Mucosa of descending colon (tissue), 3 donors: ENCODE results near the gene MAL. TPM values are rescaled to one million over a fixed set of nuclear protein-coding genes. Genes with fewer than 3 reads are reported as not detected.

ENCODE experiments used
- ATAC-seq: fragments of 200-7000 bp; cut with Tn5 transposase; one replicate; pipeline ENCODE4 v1.9.1; 2020; ENCODE audit warnings: mild to moderate bottlenecking, moderate library complexity
- DNase-seq, 3 donors: peaks; one replicate each; pipeline ENCODE4 v3.0.0-alpha.2; 2020
- H3K36me3 ChIP-seq: fragments of 200-600 bp; one replicate; pipeline ENCODE4 v1.8.0; 2021; ENCODE audit warnings: low read depth, mild to moderate bottlenecking
- H3K4me1 ChIP-seq: fragments of 200-600 bp; one replicate; pipeline ENCODE4 v1.8.0; 2021; ENCODE audit warnings: low read depth, mild to moderate bottlenecking
- H3K4me3 ChIP-seq: fragments of 200-600 bp; one replicate; pipeline ENCODE4 v1.8.0; 2021; ENCODE audit warnings: mild to moderate bottlenecking
- H3K9me3 ChIP-seq: fragments of 200-600 bp; one replicate; pipeline ENCODE4 v1.8.0; 2021; ENCODE audit warnings: mild to moderate bottlenecking
- intact Hi-C, 2 donors: fragments of 100-400 bp; cut with DNase I in 1 of 2; cut with micrococcal nuclease in 1 of 2; formaldehyde crosslinking; loops; one replicate each; pipeline versions ENCODE4 v1.11.0 to v1.11.1; 2022; cut with DNase I, micrococcal nuclease
- total RNA-seq, 3 donors: library from RNA; stranded (reverse); fragmentation: NEBNext Ultra II Directional in 2 of 3; extraction: Animal tissue kit (Norgen Biotek cat#: 25700) in 2 of 3; gene quantifications; one replicate each; pipeline versions ENCODE4 v1.2.1 to v1.2.4, GENCODE V29; 2021 to 2023
- TF ChIP-seq, protein P1 (sequence below): fragments of 200-600 bp; IDR thresholded peaks from one replicate; pipeline ENCODE4 v1.8.0; 2022; ENCODE audit warnings: antibody characterized with exemption, mild to moderate bottlenecking
- donor health status: DM: no; HTN: no; CAD: no; lungs with moderate emphysema.
- donor health status: DM: no; HTN: no; CAD: no.
- donor health status: DM: no; HTN: yes; CAD: no.

The MAL gene
- total RNA-seq, 3 donors from 2014 or later, result 1.4 to 28.8 (median 2.8) TPM

DNA sequence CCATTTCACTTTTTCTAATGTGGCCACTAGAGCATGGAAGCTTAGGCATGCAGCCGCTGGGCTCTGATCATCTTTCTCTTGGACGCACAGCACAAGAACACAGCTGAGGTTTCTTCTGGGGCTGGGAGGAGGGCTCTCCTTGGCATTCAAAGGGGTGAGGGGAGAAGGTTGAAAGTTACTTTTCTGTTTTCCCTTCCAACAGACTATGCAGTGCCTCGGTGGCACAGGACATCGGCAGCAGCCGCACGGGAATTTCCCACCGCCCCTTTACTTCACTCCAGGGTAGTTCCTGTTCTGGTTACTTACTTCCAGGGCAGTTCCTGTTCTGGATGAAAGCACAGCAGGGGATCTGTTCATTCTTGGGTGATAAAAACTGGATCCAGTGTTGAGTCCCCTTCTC, 18.9 kb upstream of the MAL start:
- DNase-seq (peak in 1 of 3 donors; percentile 7), ATAC-seq (no peak)

DNA sequence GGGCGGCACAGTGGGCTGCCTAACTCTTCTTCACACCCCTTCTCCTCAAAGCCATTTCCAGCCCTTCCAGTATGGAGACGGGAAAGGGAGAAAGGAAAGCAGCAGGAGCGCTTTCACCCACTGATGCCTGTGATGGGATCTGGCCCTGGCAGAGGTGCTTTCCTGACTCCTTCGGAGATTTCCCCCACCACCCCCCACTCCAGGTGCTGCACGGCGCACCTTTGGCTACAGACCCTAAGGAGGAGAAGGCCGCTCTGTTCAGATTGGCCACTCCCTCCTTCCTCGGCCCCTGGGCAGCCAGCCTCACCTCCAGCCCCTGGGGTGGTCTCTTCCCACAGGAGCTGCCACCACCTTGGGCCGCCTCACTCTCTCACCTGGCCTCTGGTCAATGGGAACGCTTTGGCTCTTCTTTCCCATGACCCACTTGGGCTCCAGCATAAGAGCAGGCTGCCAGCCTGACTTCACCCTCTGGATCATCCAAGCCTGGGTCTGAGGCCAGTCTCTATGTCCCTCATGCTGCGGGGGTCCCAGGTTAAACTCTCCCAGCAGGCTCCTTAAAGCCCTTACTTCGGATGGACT, 18.4 kb upstream of the MAL start:
- intact Hi-C loops, result no loop called here
- H3K4me1 ChIP-seq, result no peaks in the 10 kb centered on the region
- TF ChIP-seq, protein P1, sequence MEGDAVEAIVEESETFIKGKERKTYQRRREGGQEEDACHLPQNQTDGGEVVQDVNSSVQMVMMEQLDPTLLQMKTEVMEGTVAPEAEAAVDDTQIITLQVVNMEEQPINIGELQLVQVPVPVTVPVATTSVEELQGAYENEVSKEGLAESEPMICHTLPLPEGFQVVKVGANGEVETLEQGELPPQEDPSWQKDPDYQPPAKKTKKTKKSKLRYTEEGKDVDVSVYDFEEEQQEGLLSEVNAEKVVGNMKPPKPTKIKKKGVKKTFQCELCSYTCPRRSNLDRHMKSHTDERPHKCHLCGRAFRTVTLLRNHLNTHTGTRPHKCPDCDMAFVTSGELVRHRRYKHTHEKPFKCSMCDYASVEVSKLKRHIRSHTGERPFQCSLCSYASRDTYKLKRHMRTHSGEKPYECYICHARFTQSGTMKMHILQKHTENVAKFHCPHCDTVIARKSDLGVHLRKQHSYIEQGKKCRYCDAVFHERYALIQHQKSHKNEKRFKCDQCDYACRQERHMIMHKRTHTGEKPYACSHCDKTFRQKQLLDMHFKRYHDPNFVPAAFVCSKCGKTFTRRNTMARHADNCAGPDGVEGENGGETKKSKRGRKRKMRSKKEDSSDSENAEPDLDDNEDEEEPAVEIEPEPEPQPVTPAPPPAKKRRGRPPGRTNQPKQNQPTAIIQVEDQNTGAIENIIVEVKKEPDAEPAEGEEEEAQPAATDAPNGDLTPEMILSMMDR, result no peak
- no peaks in the 10 kb centered on the region for H3K9me3 ChIP-seq
- DNase-seq (peak in 1 of 3 donors; percentile 23), ATAC-seq (no peak)
- H3K4me3 ChIP-seq, result no peak overlapping the region
- H3K36me3 ChIP-seq, result no peaks in the 10 kb centered on the region

More for the DNA sequence above, 18.9 kb upstream of the MAL start:
- Histone ChIP-seq H3K4me3 (no peak overlapping the region), H3K9me3 (no peaks in the 10 kb centered on the region), H3K36me3 (no peaks in the 10 kb centered on the region), H3K4me1 (no peaks in the 10 kb centered on the region)
- TF ChIP-seq, protein P1, result no peak
- intact Hi-C loops, result no loop called here

DNA sequence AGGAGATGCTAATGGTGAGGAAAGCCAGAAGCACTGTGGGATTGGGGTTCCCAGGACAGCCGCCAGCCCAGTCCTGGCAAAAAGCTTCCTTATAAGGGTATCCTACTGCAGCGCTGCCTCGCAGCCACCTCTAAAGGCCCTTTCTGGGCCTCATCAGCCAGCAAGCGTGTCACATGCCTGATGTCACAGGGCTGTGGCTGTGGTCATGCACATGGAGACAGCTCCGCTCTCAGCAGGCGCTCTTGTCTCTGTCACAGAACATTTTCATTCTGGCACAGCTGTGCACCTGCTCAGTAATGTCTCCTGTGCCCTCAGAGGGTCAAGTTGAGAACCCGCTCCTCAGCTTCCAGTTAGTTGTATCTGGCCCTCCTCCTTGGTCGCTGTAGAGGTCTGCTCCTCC, 17.7 kb upstream of the MAL start:
- Histone ChIP-seq H3K9me3 (no peaks in the 10 kb centered on the region), H3K4me3 (no peak overlapping the region), H3K36me3 (no peaks in the 10 kb centered on the region), H3K4me1 (no peaks in the 10 kb centered on the region)
- no peak for ATAC-seq
- TF ChIP-seq, protein P1, result no peak
- intact Hi-C loops, result no loop called here
- DNase-seq, result peak in 1 of 3 donors; percentile 19

GRCh38 chr2:95008306-95008705, 17.2 kb upstream of the MAL start:
- Histone ChIP-seq H3K9me3 (no peaks in the 10 kb centered on the region), H3K36me3 (no peaks in the 10 kb centered on the region), H3K4me1 (no peaks in the 10 kb centered on the region), H3K4me3 (no peak overlapping the region)
- TF ChIP-seq, protein P1, result no peak
- ATAC-seq (no peak), DNase-seq (peak in 1 of 3 donors; percentile 9)
- intact Hi-C loops, result no loop called here

DNA sequence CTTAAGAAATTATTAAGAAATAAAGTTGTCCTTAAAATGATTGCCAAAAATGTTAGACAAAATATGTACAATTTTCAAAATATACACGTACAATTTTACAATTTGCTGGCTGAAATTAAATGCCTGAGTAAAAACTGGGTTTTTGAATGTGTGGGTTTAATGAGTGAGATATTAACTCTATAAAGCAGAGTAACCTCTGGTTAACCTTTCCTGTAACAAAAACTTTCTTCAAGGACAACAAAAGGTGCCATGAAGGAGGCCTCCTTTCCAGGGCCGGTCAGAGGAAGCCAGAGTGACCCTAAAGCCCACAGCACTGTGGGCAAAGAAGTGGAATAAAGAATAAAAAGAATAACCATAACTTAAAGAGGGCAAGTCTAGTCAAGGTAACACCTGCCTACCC, 16.5 kb upstream of the MAL start:
- Histone ChIP-seq H3K4me1 (no peaks in the 10 kb centered on the region), H3K4me3 (no peak overlapping the region), H3K36me3 (no peaks in the 10 kb centered on the region), H3K9me3 (no peaks in the 10 kb centered on the region)
- DNase-seq, result no peak
- intact Hi-C loops, result no loop called here
- TF ChIP-seq, protein P1, result no peak
- no peak for ATAC-seq

- intact Hi-C loops, result no loop called here
- TF ChIP-seq, protein P1, result no peak
- no peaks in the 10 kb centered on the region for H3K36me3 ChIP-seq
- no peak for ATAC-seq
- H3K9me3 ChIP-seq, result no peaks in the 10 kb centered on the region
- peak in 1 of 3 donors; percentile 22 for DNase-seq
- H3K4me3 ChIP-seq, result no peak overlapping the region
- no peaks in the 10 kb centered on the region for H3K4me1 ChIP-seq
Observed at GRCh38 chr2:95009412-95009811, 16.1 kb upstream of the MAL start.
